GM18517 (cell line): ENCODE measurements around the gene UFM1.
"Not testable (repeated sequence)": the region's sequence is repeated elsewhere in the genome, so short reads cannot be mapped to it uniquely, and the experiment has no call there.

Source experiments
- ATAC-seq: cut with Tn5 transposase; IDR thresholded peaks from one replicate; pipeline ENCODE4 v1.9.1; 2021; ENCODE audit warnings: mild to moderate bottlenecking, moderate library complexity; ENCODE audit not compliant: unreplicated experiment

The UFM1 gene

DNA sequence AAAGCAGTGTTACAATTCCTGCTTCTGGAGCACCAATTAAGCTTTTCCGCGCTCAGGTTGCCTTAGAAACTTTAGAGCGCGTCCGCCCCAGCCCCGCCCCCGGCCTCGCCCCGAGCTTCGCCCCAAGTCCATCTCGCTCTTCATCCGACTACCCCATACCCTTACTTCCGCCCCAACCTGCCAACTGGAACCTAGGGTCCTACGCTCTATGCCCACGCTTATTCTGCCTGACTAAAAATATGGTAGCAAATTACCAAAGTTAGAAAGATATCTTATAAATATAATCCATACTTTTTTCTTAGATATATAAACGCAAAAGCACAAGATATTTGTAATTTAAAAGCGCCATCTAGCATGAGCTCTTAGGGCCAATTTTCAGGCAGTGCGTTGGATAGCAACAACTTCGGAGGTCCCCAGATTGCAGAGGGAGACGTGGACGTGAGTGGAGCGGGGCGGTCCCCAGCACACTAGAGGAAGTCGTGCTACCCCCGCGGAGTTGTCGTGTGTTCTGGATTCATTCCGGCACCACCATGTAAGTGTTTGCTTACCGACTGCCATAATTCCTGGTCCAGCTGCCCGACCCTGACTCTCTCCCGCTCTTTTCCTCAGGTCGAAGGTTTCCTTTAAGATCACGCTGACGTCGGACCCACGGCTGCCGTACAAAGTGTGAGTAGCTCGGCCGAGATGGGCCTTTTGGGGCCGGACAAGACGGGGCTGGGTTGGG is at the start of gene UFM1:
UFM1 (plus strand) TSS at position 462 of the 724 bp plus-strand sequence; CDS start at position 531, 69 bp downstream.
- peak; percentile 93 for ATAC-seq

DNA sequence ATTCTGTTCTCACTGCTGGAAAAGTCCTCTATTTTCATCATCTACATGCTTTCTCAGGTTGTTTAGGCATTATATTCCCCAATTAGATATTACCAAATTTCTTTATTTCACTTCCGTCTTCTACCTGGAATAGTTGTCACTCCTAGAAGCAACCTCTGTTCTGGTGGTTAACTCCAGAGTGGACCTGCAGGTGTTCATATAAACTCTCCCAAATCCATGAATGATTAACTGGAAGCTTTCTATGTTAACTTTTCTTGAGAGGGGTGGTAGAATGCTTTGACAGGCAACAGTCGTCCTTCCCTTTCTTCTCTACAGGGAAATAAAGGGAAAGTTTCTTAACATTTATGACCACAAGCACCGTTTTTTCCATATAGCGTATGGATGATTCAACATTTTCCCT is 48.4 kb upstream of the UFM1 start:
- no peak for ATAC-seq

DNA sequence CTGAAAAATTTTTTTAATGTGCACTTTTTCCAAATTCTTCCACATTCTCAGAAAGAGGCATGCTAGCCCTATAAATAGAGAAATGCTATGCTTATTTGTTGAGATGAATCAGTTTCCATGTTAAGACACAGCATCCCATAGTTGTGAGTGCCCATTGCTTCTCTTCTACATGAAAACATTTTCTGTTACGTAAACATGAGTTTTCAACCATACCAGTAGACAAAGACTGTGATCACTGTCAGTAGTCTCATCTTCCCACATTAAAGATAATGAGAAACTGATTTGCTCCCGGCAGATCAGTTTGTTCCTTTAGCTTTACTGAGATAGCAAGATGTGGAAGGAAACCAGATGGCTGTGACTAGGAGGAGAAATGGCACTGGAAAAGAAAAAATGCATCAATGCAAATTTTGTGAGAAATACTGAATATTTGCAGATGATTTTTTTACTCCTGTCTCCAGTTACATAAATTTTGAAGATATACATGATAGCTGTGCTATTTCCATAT is 45.8 kb upstream of the UFM1 start:
- ATAC-seq, result no peak

DNA sequence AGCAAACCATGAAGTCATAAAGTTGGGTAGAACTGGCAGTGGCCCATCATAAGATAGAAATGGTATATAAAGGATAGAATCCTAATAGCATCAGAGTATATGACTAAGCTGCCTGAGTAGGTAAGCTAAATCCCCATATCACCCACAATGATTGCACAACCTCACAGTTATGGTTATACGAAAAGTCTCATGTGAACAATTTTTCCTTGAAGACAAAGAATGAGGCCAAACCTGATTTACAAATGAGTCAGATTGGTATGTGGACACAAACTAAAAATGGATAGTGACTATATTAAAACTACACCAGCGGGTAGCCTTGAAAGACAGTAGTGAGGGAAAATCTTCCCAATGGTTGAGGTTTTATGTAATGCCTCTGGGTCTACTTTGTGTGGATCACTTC is 40.9 kb upstream of the UFM1 start:
- ATAC-seq, result no peak

DNA sequence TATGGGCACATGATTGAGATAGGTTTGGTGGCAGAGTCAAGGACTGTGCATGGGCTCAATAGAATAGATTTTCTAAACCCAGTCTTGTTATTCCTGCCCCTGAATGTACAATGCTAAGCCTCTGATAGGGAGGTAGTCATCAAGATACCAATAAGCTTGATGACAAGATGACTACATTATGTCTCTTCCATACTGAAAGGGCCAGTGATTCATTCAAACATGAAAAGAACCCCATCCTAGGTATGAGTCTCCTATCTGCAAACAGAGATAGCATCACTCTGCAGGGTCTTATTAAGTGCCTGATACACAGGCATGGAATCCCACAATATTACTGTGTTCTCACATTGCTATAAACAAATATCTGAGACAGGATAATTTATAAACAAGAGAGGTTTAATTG is 40.3 kb upstream of the UFM1 start:
- ATAC-seq, result no peak

DNA sequence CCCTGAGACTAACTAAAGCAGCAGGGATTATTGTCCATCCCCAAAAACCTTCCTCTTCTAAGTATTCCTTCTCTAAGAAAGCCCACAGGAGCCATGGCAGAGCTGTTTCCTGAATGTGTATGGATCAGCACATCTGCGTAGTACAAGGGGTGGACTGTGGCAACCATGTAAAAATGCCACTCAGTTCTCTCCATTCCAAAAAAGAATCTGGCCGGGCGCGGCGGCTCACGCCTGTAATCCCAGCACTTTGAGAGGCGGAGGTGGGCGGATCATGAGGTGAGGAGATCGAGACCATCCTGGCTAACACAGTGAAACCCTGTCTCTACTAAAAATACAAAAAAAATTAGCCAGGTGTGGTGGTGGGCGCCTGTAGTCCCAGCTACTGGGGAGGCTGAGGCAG is 38.5 kb upstream of the UFM1 start:
- not testable (repeated sequence) for ATAC-seq

DNA sequence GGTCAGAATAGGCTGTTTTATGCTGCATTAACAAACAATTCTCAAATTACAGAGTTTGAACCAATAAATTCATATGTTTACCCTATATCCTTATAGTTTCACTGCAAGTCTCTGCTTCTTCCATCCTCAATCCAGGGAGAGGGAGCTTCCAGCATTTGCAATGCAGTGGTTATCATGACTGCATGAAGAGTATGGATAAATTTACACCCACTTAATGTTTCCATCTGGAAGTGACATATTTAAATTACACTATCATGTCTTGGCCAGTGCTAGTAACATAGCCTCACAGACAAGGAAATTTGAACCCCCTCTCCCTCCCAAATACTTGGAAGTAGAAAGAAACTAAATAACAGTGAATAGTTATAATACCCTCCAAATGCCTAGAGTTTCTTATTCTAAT is 33.5 kb upstream of the UFM1 start:
- no peak for ATAC-seq

DNA sequence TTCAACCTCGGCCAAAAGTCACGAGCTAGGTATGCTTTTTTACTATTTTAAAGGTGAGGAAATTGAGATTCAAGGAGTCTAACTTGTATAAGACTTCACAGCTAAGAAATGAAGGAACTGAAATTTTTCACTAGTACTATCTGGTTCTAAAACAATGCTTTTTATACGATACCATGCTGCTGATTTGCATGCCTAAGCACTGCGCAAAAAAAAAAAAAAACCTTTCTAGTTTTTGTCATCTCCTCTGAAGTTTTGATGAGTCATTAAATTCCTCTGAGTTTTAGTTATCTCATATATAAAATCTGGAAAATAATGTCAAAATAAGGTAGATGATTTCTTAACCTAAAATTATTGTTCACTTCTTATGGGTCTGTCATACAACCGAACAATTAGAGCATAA is 28.0 kb upstream of the UFM1 start:
- ATAC-seq, result no peak

DNA sequence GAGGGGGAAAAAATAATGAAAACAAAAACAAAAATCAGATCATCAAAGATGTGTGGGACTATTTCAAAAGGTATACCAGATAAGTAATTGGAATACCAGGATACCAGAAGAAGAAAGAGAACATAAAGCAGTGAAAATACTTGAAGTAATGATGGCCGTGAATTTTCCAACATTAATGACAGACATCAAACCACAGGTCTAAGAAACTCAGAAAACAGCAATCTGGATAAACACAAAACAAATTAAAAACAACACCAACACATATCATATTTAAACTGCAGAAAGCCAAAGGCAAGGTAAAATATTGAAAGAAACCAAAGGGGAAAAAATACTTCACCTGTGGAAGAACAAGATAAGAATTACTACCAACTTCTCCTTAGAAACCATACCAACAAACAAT is 24.2 kb upstream of the UFM1 start:
- ATAC-seq, result no peak

DNA sequence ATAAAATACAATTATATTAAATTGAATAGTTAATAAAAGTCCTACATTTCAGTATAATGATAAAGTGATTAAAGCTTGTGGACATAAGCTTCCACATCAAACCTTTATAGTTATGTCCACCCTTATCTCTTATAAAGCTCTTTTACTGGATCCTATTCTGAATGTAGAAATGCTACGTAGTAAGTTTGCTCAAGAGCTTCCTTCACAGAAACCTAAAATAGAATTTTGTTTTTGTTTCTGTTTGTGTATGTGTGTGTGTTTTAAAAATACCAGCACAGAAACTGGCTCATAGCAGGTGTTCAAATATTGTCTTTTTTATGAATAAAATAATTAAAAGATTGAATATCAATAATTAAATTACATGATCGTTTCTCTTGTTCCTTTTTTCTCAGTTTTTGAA is 21.0 kb upstream of the UFM1 start:
- no peak for ATAC-seq

DNA sequence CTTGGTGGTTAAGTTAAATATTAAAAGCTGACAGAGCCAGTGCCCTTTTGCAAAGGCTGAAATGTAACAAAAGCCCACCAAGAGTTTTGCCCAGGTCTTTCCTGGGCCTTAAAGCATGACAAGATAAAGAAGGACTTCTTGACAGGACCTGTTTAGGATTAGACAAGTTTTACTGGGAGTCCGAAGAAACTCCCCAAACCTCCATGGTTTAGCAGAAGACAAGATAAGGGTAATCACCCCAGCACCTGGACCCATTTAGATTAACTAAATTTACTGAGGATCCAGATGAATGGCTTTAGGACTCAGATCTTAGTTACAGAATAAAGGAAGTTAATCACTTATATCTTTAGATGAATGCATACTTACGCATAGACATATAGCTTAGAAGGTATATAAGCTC is 14.8 kb upstream of the UFM1 start:
- ATAC-seq, result no peak

DNA sequence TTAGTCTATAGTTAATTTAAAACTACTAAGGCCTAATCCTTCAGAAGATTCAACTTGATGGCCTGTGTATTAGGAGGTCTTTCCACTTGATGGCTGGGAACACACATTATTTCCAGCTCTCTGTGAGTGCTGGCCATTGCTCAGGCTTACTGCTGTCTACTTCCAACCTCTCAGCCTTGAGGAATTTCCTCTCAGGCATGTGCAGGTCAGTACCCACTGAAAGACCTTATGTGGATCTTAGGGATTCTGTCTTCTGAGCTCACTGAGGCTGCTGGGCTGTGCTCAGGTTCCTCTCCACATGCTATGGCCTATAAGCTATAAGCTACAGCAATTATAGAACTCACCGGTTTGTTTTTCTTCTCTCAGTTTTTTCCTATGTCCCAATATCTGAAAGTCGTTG is 11.6 kb upstream of the UFM1 start:
- ATAC-seq, result no peak

DNA sequence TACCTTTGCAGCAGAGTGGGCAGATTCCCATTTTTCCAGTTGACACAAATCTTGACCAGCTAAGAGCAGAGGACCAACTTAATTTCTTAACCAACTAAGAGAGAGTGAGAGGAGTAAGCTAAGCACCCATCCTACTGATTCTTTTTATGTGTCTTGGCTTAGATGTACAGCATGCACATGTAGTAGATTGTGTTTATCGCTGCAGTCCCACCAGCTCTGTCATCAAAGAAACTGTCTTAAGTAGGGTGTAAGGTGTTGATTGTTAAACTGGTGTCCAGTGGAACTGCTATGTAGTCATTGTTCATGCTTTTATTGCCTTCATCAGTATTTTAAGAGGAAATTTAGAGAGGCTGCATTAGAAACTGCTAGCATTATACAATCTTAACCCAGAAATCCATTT is 9.0 kb upstream of the UFM1 start:
- ATAC-seq, result no peak

DNA sequence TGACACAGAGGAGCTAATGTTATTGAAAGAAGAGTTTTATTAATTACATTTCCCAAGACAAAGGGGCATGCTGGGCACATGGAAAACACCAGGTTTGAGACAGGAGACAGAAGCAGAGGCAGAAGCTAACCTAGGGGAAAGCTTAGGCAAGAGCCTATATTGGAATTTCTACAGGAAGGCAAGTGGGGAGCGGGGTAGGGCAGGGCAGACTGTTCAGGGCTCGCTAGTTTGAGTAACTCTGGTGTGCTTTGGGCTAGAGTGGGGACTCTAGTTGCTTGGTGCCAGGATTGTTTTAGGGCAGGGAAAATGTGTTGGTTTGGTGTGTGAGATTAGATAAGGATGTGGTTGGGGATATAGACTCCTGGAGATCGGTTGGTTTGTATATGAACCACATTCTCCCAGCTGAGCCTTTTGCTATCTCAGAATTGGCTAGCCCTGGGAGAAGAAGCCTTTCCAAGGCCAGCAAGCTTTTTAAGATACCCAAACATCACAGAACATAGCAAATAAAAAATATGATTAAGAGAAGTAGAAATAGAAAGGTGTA is 8.4 kb upstream of the UFM1 start:
- ATAC-seq, result no peak

DNA sequence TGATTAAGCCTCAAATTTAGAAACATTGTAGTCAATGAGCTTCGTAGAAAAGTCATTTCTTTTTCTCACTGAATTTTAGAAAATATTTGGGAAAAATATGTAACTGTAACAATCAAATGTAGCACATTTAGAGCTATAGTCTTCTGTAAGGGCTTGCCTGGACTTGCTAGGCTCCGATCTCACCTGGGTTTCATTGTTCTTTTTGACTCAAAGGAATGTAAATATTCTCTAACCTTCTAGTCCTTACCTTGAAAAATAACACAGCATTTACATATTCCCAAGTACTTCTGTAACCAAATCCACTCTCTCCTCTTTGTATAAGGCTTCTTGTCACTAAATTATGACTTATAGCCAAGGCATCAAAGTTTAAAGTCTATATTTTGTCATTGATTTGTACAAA is 2.9 kb upstream of the UFM1 start:
- ATAC-seq, result no peak

DNA sequence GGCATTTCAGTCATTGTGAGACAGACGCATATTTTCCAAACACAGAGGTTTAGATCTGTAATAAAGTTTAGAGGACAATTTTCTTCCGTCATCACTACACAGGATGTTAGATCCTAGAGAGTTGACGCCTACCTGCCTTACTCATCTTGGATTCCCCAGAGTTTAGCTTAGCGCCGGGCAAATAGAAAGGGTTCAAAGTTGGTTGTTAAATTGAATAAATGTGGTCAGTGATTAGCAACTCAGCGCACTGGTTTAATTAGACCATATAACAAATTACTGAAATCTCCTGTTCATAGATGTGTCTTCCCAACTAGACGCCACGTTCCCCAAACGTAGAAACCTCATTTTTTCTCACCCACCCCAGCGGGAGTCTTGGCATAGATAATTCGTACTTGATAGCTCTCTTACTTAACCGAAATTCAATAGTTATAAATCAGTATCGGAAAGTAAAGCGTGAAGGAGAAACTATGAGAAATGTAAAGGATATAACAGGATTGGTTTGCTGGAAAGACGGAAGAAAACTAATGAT is 726 bp upstream of the UFM1 start:
- peak; percentile 27 for ATAC-seq

DNA sequence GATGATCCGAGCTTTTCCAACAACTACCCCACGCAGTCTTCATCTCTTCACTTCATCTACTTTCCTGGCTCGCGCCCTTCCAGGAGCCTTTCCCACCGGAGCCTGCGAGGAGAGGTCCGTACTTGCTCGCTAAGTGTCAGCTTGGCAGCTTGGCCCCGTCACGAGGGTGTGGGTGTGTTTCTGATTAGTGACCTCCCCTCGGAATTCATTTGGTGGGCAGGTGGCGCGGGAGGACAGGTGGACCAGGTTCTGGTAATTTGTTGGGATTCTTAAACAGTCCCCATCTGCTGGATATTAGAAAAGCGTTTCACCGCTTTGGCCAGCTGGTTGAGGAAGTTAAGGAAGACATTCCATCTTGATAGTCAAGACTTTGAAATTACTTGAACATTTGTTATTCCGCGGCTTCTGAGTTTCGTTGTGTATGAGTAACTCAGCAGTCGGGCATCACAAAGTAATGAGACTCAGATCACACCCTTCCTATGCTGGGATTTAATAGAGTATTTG is 515 bp downstream of the UFM1 start:
- peak; percentile 33 for ATAC-seq

DNA sequence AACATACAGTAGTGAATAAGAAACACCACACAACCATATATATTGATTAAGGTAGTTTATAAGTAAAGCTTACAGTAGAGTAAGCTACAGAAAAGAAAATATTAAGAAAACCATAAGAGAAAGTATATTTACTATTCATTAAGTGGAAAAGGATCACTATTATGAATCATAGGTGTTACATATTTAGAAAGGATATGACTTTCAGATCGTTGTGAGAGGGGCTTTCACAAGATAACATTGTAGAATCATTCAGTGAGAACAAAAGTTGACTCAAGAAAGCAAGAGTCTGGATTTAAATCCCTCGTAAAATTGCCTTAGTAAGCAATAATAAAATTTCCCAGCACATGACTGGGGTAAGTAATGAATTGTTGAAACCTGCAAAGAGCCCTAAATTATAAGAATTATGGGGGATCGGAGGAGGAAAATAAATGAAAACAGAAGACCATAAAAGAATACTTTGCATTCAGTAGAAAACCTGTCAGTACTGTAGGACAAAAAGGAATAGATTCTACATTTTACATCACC is 6.0 kb downstream of the UFM1 start:
- no peak for ATAC-seq

DNA sequence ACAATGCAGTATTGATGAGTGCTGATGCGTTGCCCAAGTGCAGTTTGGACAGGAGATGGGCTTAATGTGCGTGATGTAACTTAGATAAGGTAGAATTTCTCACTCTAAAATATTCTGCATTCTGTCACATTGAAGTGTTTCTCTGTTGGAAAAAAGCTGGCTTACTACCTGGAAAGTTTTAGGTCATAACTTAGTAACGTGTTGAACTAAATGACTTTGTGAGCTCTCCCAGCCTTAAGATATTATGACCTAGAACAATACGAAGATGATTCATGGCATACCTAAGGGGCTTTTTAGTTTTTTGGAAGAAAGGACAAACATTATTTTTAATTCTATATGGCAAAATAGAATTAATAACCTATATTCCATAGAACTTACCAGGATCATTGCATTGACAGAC is 9.0 kb downstream of the UFM1 start:
- ATAC-seq, result no peak

DNA sequence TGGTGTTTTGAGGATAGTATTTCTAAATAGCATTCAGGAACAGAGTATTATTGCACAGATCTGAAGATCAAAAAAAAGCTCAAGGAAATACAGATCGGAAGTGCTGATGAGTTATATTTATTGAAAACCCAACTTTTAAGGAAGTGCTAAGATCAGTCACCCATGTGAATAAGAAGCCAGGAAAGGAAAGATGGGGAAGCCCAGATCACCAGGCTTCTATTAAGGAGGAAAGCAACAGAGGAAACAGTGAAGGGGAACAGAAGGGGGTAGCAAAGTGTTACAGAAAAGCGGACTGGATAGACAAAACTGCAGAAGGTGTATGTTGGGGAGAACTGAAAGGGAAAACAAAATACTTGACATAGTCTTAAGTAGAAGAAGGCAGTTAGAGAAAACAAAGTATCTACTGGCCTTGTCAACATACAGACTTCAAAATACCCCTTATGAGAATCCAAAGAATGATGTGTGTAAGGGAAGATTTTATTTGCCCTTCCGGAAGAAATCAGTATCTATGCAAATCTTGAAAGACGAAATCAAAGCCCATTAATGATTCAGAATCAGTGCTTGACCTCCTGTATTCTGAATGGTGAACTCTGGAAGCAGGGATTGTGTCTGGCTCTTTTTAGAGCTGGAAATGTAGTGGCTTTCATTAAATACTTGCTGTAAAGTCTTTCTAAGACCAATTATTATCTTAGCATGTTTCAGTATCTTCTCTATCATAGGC is 12.1 kb downstream of the UFM1 start:
- no peak for ATAC-seq

DNA sequence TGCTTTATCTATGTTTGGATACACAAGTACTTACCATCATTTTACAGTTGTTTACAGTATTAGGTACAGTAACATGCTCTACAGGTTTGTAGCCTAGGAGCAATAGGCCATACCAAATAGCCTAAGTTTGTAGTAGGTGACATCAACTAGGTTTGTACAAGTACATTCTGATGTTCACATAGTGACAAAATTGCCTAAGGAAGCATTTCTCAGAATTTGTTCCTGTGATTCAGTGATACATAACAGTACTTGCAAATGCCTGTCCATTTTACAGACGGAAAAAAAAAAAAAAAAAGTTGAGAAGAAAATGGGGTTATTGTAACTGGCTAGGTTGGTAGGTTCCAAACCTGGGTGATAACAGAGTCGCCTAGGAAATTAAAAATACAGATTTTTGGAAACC is 13.6 kb downstream of the UFM1 start:
- no peak for ATAC-seq
